ENCODE data around the gene CORO2B. TPM values are rescaled to one million over a fixed set of nuclear protein-coding genes. Genes with fewer than 3 reads are reported as not detected.
"Not testable (repeated sequence)": the region's sequence is repeated elsewhere in the genome, so short reads cannot be mapped to it uniquely, and the experiment has no call there.

Gene CORO2B
- total RNA-seq, 3 donors from 2014 or later = 1.3 to 4.7 (median 1.9) TPM

DNA sequence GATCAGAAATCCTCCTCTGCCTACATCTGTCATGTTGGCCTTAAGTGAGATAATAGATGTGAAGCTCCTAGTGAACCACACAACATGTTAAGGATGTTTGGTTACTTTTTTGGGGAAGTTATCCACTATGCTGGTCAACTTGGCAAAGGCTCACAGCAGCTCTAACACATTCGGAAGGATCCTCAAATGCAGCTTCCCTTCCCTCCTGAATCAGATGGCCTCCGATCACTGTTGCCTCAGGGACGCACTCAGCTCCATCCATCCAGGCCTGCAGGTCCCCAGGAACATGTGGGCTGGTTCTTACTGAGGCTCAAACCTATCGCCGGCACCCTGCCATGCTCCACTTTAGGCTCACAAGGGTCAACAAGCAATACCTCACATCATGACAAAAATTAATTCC lies 67.9 kb downstream of the CORO2B start:
- intact Hi-C loops (cut with DNase I, micrococcal nuclease) = no loop called here
- Histone ChIP-seq H3K36me3 (ENCODE audit: low read depth) (no peaks in the 10 kb centered on the region), H3K9me3 (no peaks in the 10 kb centered on the region), H3K4me3 (no peak overlapping the region), H3K4me1 (ENCODE audit: low read depth) (no peaks in the 10 kb centered on the region)
- no peak for TF ChIP-seq CTCF (IDR thresholded peaks at IDR 0.05)
- ATAC-seq (no peak), DNase-seq (no peak)

DNA sequence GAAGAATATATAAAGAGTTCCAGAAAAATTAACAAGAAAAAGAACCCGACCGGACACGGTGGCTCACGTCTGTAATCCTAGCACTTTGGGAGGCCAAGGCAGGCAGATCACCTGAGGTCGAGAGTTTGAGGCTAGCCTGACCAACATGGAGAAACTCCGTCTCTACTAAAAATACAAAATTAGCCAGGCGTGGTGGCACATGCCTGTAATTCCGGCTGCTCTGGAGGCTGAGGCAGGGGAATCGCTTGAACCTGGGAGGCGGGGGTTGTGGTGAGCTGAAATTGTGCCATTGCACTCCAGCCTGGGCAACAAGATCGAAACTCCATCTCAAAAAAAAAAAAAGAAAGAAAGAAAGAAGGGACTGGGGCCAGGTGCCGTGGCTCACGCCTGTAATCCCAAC lies 68.6 kb downstream of the CORO2B start:
- H3K9me3 ChIP-seq; H3K4me3 ChIP-seq; H3K4me1 ChIP-seq (ENCODE audit: low read depth); intact Hi-C loops (cut with DNase I, micrococcal nuclease); ATAC-seq; DNase-seq; H3K36me3 ChIP-seq (ENCODE audit: low read depth): not testable (repeated sequence)

GRCh38 chr15:68650901-68651709 lies 72.3 kb downstream of the CORO2B start:
- intact Hi-C loops (cut with DNase I, micrococcal nuclease) = no loop called here
- DNase-seq = peak in 2 of 3 donors; percentile 76 to 78
- Histone ChIP-seq H3K9me3 (no peaks in the 10 kb centered on the region), H3K4me3 (no peak overlapping the region), H3K36me3 (ENCODE audit: low read depth) (no peaks in the 10 kb centered on the region), H3K4me1 (ENCODE audit: low read depth) (no peaks in the 10 kb centered on the region)
- peak; percentile 80 for TF ChIP-seq CTCF (IDR thresholded peaks at IDR 0.05)
- ATAC-seq = peak; percentile 88

DNA sequence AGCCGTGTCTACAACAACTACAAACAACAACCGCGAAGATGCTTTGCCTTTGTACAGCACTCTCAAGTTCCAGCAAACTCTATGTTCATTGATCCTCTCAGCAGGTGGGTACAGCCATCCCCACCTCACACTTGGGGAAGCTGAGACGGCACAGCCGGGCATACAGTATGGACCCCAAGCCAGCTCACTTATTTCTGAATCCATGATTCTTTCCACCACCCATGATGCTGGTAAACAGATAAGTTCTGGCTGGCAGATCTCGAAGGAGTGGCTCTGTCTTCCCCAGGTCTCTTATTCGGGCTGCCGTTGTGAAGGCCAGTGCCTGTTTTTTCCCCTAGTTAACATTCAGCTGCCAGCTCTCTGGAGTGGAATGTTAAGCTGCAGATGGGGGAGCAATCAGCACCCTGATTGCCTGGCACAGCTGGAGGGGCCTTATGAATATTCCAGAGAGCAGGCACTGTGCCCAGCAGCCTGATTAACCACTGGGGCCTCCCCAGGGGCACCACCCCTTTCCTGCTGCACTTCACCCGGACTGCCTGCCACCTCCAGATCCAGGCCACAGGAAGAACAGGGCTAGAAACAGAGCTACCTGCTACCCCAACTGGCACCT lies 73.2 kb downstream of the CORO2B start:
- ATAC-seq = no peak
- Histone ChIP-seq H3K9me3 (no peaks in the 10 kb centered on the region), H3K4me3 (no peak overlapping the region), H3K36me3 (ENCODE audit: low read depth) (no peaks in the 10 kb centered on the region), H3K4me1 (ENCODE audit: low read depth) (no peaks in the 10 kb centered on the region)
- TF ChIP-seq CTCF (IDR thresholded peaks at IDR 0.05) = no peak
- intact Hi-C loops (cut with DNase I, micrococcal nuclease) = no loop called here
- DNase-seq = no peak

DNA sequence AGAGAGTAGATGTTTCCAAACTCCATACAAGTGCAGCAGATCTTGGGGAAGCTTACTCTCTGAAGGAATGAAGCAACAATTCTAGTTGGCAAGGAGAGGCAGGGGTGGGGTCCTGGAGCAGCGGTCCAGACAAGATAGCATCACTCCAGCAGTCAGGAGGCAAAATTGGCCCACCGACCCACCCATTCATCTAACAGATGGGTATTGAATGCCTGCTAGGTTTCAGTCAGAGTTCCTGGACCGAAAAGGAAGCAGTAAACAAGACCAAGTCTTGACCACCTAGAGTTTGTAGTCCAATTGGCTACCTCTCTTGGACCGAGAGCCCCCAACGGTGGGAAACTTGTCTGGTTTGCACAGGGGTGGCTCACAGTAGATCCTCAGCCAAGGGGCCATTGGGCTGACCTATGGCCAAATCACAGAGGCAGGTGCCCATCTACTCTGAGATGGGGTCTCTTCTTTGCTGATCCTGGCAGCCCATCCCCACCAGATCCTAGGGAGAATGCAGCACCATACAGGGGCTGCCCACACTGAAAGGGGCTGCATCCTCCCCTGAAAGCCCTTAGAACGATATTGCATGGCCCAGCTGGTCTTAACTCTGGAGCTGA lies 74.3 kb downstream of the CORO2B start:
- no peaks in the 10 kb centered on the region for H3K4me1 ChIP-seq (ENCODE audit: low read depth)
- no peaks in the 10 kb centered on the region for H3K9me3 ChIP-seq
- TF ChIP-seq CTCF (IDR thresholded peaks at IDR 0.05) = no peak
- H3K36me3 ChIP-seq (ENCODE audit: low read depth) = no peaks in the 10 kb centered on the region
- DNase-seq = no peak
- intact Hi-C loops (cut with DNase I, micrococcal nuclease) = no loop called here
- ATAC-seq = no peak
- H3K4me3 ChIP-seq = no peak overlapping the region

DNA sequence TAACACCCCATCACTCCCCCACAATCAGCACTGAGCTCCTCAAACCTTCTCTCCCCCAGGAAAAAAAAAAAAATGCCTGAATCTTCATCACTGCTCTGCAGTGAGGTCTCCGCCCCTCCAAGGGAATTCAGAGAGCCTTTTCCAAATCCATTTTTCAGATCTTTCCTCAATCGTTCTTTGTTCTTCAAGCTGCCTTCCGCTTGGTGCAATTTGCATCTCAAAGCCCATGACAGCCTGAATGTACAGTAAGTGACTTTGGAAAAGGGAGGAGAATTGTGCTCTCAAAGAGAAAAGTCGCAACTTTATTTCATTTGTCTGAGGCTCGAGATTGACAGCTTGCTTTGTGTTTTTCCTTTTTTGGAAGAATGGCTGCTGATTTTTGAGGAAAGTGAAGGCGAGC lies 75.0 kb downstream of the CORO2B start:
- H3K36me3 ChIP-seq (ENCODE audit: low read depth) = no peaks in the 10 kb centered on the region
- intact Hi-C loops (cut with DNase I, micrococcal nuclease) = no loop called here

More for the DNA sequence above, 75.0 kb downstream of the CORO2B start:
- DNase-seq = no peak
- no peak for ATAC-seq
- TF ChIP-seq CTCF (IDR thresholded peaks at IDR 0.05) = no peak
- Histone ChIP-seq H3K4me3 (no peak overlapping the region), H3K4me1 (ENCODE audit: low read depth) (no peaks in the 10 kb centered on the region), H3K9me3 (no peaks in the 10 kb centered on the region)

Data from mucosa of descending colon (tissue), 3 donors.